ENCODE measurements around the gene PADI2. TPM values are rescaled to one million over a fixed set of nuclear protein-coding genes. Genes with fewer than 3 reads are reported as not detected.
"Not testable (repeated sequence)": the region's sequence is repeated elsewhere in the genome, so short reads cannot be mapped to it uniquely, and the experiment has no call there.

Gene PADI2
- polyA plus RNA-seq, 1 experiment: not detected

DNA sequence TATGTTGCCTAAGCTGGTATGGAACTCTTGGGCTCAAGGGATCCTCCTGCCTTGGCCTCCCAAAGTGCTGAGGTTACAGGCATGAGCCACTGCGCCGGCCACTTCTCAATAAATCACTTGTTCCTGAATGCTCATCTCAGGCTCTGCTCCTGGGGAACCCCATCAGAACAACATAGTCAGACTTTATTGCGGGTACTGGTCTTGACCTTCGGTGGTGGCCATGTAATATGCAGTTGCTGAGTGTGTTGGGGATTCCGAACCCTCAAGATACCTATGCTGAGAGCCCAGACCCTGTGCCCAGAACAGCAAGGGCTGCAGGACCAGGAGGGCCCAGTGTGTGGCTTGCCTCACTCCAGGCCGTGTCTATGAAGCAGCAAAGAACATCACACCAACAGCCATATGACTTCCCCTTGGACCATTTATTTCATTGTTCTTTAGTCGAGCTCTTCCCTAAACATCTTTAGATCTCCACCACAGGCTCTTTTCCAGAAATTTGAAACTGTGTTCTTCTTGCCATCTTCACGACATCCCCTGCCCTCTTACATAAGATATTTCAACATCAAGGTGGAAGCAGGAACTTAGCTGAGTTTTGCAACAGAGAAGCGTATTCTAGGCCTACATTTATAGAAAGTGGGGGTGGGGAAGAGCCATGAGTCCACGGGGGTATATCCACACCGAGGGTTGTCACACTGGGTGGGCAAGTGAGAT, 52.7 kb downstream of the PADI2 start:
- peaks cover 12% of the 10 kb centered on the region for H3K27me3 ChIP-seq (ENCODE audit: control insufficient read depth, insufficient read depth, low read length)
- no peak overlapping the region for H3K27ac ChIP-seq (ENCODE audit: low read depth, low read length)
- TF ChIP-seq, protein P1, sequence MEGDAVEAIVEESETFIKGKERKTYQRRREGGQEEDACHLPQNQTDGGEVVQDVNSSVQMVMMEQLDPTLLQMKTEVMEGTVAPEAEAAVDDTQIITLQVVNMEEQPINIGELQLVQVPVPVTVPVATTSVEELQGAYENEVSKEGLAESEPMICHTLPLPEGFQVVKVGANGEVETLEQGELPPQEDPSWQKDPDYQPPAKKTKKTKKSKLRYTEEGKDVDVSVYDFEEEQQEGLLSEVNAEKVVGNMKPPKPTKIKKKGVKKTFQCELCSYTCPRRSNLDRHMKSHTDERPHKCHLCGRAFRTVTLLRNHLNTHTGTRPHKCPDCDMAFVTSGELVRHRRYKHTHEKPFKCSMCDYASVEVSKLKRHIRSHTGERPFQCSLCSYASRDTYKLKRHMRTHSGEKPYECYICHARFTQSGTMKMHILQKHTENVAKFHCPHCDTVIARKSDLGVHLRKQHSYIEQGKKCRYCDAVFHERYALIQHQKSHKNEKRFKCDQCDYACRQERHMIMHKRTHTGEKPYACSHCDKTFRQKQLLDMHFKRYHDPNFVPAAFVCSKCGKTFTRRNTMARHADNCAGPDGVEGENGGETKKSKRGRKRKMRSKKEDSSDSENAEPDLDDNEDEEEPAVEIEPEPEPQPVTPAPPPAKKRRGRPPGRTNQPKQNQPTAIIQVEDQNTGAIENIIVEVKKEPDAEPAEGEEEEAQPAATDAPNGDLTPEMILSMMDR (IDR thresholded peaks at IDR 0.05; ENCODE audit: low read depth, low read length): no peak
- peaks cover 8% of the 10 kb centered on the region; the same call in 1 of the 2 replicates for H3K9me3 ChIP-seq (ENCODE audit: control insufficient read depth, insufficient read depth, low read length)
- no peak for DNase-seq (ENCODE audit: low read depth, low spot score)
- CTCF ChIA-PET: interaction anchor here (1.4 to 2.5 kb wide), 2 partner anchors 9 to 59 kb away, joined by 3 to 9 read pairs; no protein-coding TSS in a partner anchor
- no peak overlapping the region for H3K4me3 ChIP-seq (ENCODE audit: low read depth, low read length)
- POLR2A ChIA-PET: no interaction called here

DNA sequence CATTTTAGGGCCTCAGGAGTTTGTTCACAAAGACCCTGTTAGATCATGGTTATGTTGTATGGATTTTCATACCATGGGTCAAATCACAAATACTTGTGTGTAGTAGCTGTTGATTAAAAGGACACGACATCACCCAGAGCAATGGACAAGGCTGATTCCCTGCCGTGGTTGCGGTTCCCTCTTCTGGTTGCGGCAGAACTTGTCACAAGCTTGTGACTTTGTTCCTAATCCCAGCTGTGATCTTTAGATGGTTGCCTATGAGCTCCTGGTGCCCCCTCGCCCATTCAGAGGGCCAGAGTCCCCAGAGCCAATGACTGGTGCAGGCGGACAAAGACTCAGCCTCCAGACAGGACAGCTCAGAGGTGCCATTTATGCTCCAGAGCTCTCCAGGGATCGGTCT, 53.6 kb downstream of the PADI2 start:
- POLR2A ChIA-PET: interaction anchor here (0.6 kb wide), 1 partner anchor 342 kb away, joined by 3 read pairs; no protein-coding TSS in a partner anchor
- Histone ChIP-seq H3K27me3 (ENCODE audit: control insufficient read depth, insufficient read depth, low read length) (peaks cover 8% of the 10 kb centered on the region), H3K9me3 (ENCODE audit: control insufficient read depth, insufficient read depth, low read length) (peaks cover 8% of the 10 kb centered on the region; the same call in 1 of the 2 replicates), H3K27ac (ENCODE audit: low read depth, low read length) (no peak overlapping the region), H3K4me3 (ENCODE audit: low read depth, low read length) (no peak overlapping the region)
- TF ChIP-seq, protein P1 (IDR thresholded peaks at IDR 0.05; ENCODE audit: low read depth, low read length): no peak
- CTCF ChIA-PET: interaction anchor here (0.7 to 2.5 kb wide), 5 partner anchors 10 to 209 kb away, joined by 3 to 9 read pairs (median 4); no protein-coding TSS in a partner anchor
- no peak for DNase-seq (ENCODE audit: low read depth, low spot score)

DNA sequence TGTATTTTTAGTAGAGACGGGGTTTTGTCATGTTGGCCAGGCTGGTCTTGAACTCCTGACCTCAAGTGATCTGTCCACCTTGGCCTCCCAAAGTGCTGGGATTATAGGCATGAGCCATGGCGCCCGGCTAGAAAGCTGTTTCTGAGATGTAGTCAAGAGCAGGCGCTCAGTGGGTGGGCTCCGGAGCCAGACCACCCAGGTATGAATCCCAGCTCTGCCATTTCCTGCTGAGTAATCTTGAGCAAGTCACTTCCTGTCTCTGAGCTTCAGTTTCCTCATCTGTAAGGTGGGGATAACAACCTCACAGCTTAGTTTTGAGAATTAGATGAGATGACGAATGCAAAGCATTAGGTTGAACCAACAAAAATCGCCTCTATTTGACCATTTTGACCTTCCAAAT, 56.5 kb downstream of the PADI2 start:
- CTCF ChIA-PET: interaction anchor here (0.7 to 2.5 kb wide), 5 partner anchors 62 to 274 kb away, joined by 3 to 11 read pairs (median 4); no protein-coding TSS in a partner anchor
- H3K9me3 ChIP-seq (ENCODE audit: control insufficient read depth, insufficient read depth, low read length); H3K4me3 ChIP-seq (ENCODE audit: low read depth, low read length); H3K27me3 ChIP-seq (ENCODE audit: control insufficient read depth, insufficient read depth, low read length); POLR2A ChIA-PET; H3K27ac ChIP-seq (ENCODE audit: low read depth, low read length); DNase-seq (ENCODE audit: low read depth, low spot score): not testable (repeated sequence)

DNA sequence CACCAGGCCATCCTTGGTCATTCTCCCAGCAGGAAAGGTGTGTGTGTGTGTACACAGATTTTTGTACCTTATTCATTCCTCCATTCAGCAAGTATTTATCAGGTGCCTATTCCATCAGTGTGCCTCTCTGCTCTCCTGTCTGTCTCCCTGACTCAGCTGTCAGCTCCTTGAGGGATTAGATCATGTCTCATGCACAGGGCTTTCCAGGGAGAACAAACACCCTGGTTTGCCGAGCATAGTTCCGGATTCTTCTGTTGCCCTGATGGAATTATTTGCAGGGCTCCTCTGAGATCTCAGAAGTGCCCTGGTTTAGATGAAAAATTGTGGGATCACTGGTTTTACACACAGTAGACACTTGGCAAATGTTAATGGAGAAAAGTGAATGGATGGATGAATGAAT, 57.4 kb downstream of the PADI2 start:
- H3K27ac ChIP-seq (ENCODE audit: low read depth, low read length): no peak overlapping the region
- peaks cover 7% of the 10 kb centered on the region for H3K27me3 ChIP-seq (ENCODE audit: control insufficient read depth, insufficient read depth, low read length)
- no peak for DNase-seq (ENCODE audit: low read depth, low spot score)
- TF ChIP-seq, protein P1 (IDR thresholded peaks at IDR 0.05; ENCODE audit: low read depth, low read length): no peak
- ChIA-PET POLR2A (no interaction called here), CTCF (interaction anchor here (1.2 to 2.9 kb wide), 5 partner anchors 64 to 275 kb away, joined by 4 to 18 read pairs (median 10); no protein-coding TSS in a partner anchor)
- H3K4me3 ChIP-seq (ENCODE audit: low read depth, low read length): no peak overlapping the region
- peaks cover 8% of the 10 kb centered on the region; the same call in 1 of the 2 replicates for H3K9me3 ChIP-seq (ENCODE audit: control insufficient read depth, insufficient read depth, low read length)

DNA sequence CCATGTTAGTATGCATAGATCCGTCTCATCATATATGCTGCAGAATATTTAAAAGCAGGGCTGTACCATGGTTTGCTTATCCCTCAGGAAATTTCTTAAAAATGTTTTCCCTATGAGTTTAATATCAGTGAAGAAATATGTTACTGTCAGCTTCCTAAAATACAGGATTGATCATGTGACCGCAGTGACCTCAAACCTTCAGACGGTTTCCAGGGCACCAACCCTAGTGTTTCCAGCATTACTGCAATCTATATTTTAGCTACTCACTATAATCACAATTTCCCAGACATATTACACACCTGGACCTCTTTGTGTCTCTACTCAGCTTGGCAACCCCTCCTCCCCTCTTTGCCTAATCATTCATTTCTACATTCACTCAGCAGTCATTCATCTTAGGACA, 57.8 kb downstream of the PADI2 start:
- CTCF ChIA-PET: interaction anchor here (1.3 to 2.9 kb wide), 4 partner anchors 64 to 345 kb away, joined by 5 to 18 read pairs (median 11); no protein-coding TSS in a partner anchor
- Histone ChIP-seq H3K9me3 (ENCODE audit: control insufficient read depth, insufficient read depth, low read length) (peaks cover 8% of the 10 kb centered on the region; the same call in 1 of the 2 replicates), H3K27me3 (ENCODE audit: control insufficient read depth, insufficient read depth, low read length) (peaks cover 11% of the 10 kb centered on the region), H3K27ac (ENCODE audit: low read depth, low read length) (no peak overlapping the region), H3K4me3 (ENCODE audit: low read depth, low read length) (no peak overlapping the region)
- POLR2A ChIA-PET: no interaction called here
- DNase-seq (ENCODE audit: low read depth, low spot score): no peak
- TF ChIP-seq, protein P1 (IDR thresholded peaks at IDR 0.05; ENCODE audit: low read depth, low read length): no peak
